Duodenal mucosa (tissue), 2 donors: ENCODE data around the gene MPP2.
"Not testable (repeated sequence)": the region's sequence is repeated elsewhere in the genome, so short reads cannot be mapped to it uniquely, and the experiment has no call there.

Source experiments
- H3K27ac ChIP-seq: one replicate; pipeline ENCODE4 v1.7.0; 2013; ENCODE audit warnings: low read depth, low read length
- H3K27me3 ChIP-seq, 2 donors: one replicate each; pipeline ENCODE4 v1.7.0; 2013; ENCODE audit warnings: low read length in 2 of 2, control low read depth in 1 of 2; ENCODE audit not compliant: insufficient read depth in 2 of 2, control insufficient read depth in 1 of 2
- H3K36me3 ChIP-seq, 2 donors: one replicate each; pipeline ENCODE4 v1.7.0; 2013; ENCODE audit warnings: low read length in 2 of 2, control low read depth in 1 of 2; ENCODE audit not compliant: insufficient read depth in 2 of 2, control insufficient read depth in 1 of 2
- H3K4me1 ChIP-seq, 2 donors: one replicate each; pipeline ENCODE4 v1.7.0; 2013; ENCODE audit warnings: low read length in 2 of 2, control low read depth in 1 of 2; ENCODE audit not compliant: insufficient read depth in 2 of 2, control insufficient read depth in 1 of 2
- H3K4me3 ChIP-seq, 2 donors: one replicate each; pipeline ENCODE4 v1.7.0; 2013; ENCODE audit warnings: low read length in 2 of 2, low read depth in 1 of 2
- H3K9ac ChIP-seq, 2 donors: one replicate each; pipeline ENCODE4 v1.7.0; 2013; ENCODE audit warnings: low read length in 2 of 2, low read depth in 1 of 2
- H3K9me3 ChIP-seq, 2 donors: one replicate each; pipeline ENCODE4 v1.7.0; 2013; ENCODE audit warnings: low read length in 2 of 2, control low read depth in 1 of 2; ENCODE audit not compliant: control insufficient read depth in 1 of 2

Gene MPP2

GRCh38 chr17:43945074-43945829 lies 37.9 kb upstream of the MPP2 start:
- Histone ChIP-seq H3K27ac (no peak overlapping the region), H3K4me1 (no peaks in the 10 kb centered on the region), H3K9ac (no peak overlapping the region), H3K4me3 (no peak overlapping the region), H3K27me3 (peaks cover 0 to 6% of the 10 kb centered on the region in 2 donors), H3K9me3 (no peaks in the 10 kb centered on the region), H3K36me3 (no peaks in the 10 kb centered on the region)

- H3K9ac ChIP-seq, result no peak within 1 kb of the TSS
- no peaks in the 10 kb centered on the region for H3K9me3 ChIP-seq
- H3K27ac ChIP-seq, result no peak within 1 kb of the TSS
- peaks cover 0 to 3% of the 10 kb centered on the region in 2 donors for H3K4me1 ChIP-seq
- peaks cover 6% of the 10 kb centered on the region in 2 donors for H3K27me3 ChIP-seq
- no peaks in the 10 kb centered on the region for H3K36me3 ChIP-seq
- H3K4me3 ChIP-seq, result no peak within 1 kb of the TSS
Observed at GRCh38 chr17:43942051-43942685, 34.8 kb upstream of the MPP2 start, which contains the start of gene PPY. Gene PPY, minus strand, starts transcription at chr17:43942476. Its CDS starts 822 bp downstream, at chr17:43941654.

- peaks cover 0 to 3% of the 10 kb centered on the region in 2 donors for H3K4me1 ChIP-seq
- H3K36me3 ChIP-seq, result no peaks in the 10 kb centered on the region
- H3K4me3 ChIP-seq, result no peak overlapping the region
- H3K9ac ChIP-seq, result no peak overlapping the region
- H3K27ac ChIP-seq, result no peak overlapping the region
- peaks cover 6% of the 10 kb centered on the region in 2 donors for H3K27me3 ChIP-seq
- no peaks in the 10 kb centered on the region for H3K9me3 ChIP-seq
Observed at GRCh38 chr17:43940630-43941029, 33.3 kb upstream of the MPP2 start.

- peaks cover 0 to 3% of the 10 kb centered on the region in 2 donors for H3K4me1 ChIP-seq
- H3K27ac ChIP-seq, result no peak overlapping the region
- H3K36me3 ChIP-seq, result no peaks in the 10 kb centered on the region
- H3K9ac ChIP-seq, result no peak overlapping the region
- H3K9me3 ChIP-seq, result no peaks in the 10 kb centered on the region
- H3K27me3 ChIP-seq, result peaks cover 6% of the 10 kb centered on the region in 2 donors
- H3K4me3 ChIP-seq, result no peak overlapping the region
Observed at GRCh38 chr17:43939886-43940285, 32.5 kb upstream of the MPP2 start.

- not testable (repeated sequence) for H3K9me3 ChIP-seq, H3K4me3 ChIP-seq, H3K9ac ChIP-seq, H3K4me1 ChIP-seq, H3K36me3 ChIP-seq, H3K27ac ChIP-seq, H3K27me3 ChIP-seq
Observed at GRCh38 chr17:43939452-43939851, 32.1 kb upstream of the MPP2 start.

GRCh38 chr17:43938838-43939182 lies 31.5 kb upstream of the MPP2 start:
- H3K9ac ChIP-seq, result no peak overlapping the region
- no peaks in the 10 kb centered on the region for H3K9me3 ChIP-seq
- H3K4me3 ChIP-seq, result no peak overlapping the region
- H3K36me3 ChIP-seq, result no peaks in the 10 kb centered on the region
- H3K27me3 ChIP-seq, result peaks cover 6% of the 10 kb centered on the region in 2 donors
- H3K4me1 ChIP-seq, result peaks cover 0 to 3% of the 10 kb centered on the region in 2 donors
- H3K27ac ChIP-seq, result no peak overlapping the region

- Histone ChIP-seq H3K36me3 (no peaks in the 10 kb centered on the region), H3K4me3 (no peak overlapping the region), H3K9me3 (no peaks in the 10 kb centered on the region), H3K27ac (no peak overlapping the region), H3K4me1 (peaks cover 0 to 5% of the 10 kb centered on the region in 2 donors), H3K9ac (no peak overlapping the region), H3K27me3 (peaks cover 6% of the 10 kb centered on the region in 2 donors)
Observed at GRCh38 chr17:43936434-43936833, 29.1 kb upstream of the MPP2 start.

GRCh38 chr17:43935926-43936261 lies 28.6 kb upstream of the MPP2 start:
- no peaks in the 10 kb centered on the region for H3K9me3 ChIP-seq
- no peak overlapping the region for H3K27ac ChIP-seq
- H3K27me3 ChIP-seq, result peaks cover 6% of the 10 kb centered on the region in 2 donors

GRCh38 chr17:43935204-43935925 lies 28.0 kb upstream of the MPP2 start:
- no peak overlapping the region for H3K27ac ChIP-seq
- no peaks in the 10 kb centered on the region for H3K9me3 ChIP-seq
- no peak overlapping the region for H3K9ac ChIP-seq
- peaks cover 0 to 8% of the 10 kb centered on the region in 2 donors for H3K4me1 ChIP-seq
- peaks cover 6% of the 10 kb centered on the region in 2 donors for H3K27me3 ChIP-seq
- H3K36me3 ChIP-seq, result no peaks in the 10 kb centered on the region
- H3K4me3 ChIP-seq, result no peak overlapping the region

More at GRCh38 chr17:43935926-43936261, 28.6 kb upstream of the MPP2 start:
- peaks cover 0 to 8% of the 10 kb centered on the region in 2 donors for H3K4me1 ChIP-seq
- H3K9ac ChIP-seq, result no peak overlapping the region
- H3K36me3 ChIP-seq, result no peaks in the 10 kb centered on the region
- no peak overlapping the region for H3K4me3 ChIP-seq

- Histone ChIP-seq H3K4me1 (peaks cover 0 to 10% of the 10 kb centered on the region in 2 donors), H3K27me3 (no peaks in the 10 kb centered on the region), H3K36me3 (no peaks in the 10 kb centered on the region), H3K4me3 (no peak overlapping the region), H3K9ac (no peak overlapping the region), H3K27ac (no peak overlapping the region), H3K9me3 (no peaks in the 10 kb centered on the region)
Observed at GRCh38 chr17:43932923-43933322, 25.6 kb upstream of the MPP2 start.
